K562 (cell line): ENCODE measurements around the gene ADD2. TPM values are rescaled to one million over a fixed set of nuclear protein-coding genes. Genes with fewer than 3 reads are reported as not detected.

Experiments
- ATAC-seq: fragments of 200-7000 bp; cut with Tn5 transposase; 3 replicates; pipeline ENCODE4 v1.9.1; 2020; ENCODE audit warnings: moderate library complexity
- BruUV-seq: library from RNA; stranded (reverse); fragments of 400-500 nt; replicated peaks from 2 replicates; lab custom pipeline; 2021; lab: Mats Ljungman, UMichigan
- CTCF ChIA-PET: fragments of 300-600 bp; formaldehyde crosslinking; extraction: SDS; loops from one replicate; lab custom pipeline; 2021; ENCODE audit warnings: low intra/inter-chr PET ratio; lab: Yijun Ruan, JAX
- POLR2A ChIA-PET: fragments of 300-600, 350-650 bp; sonication (Branson Sonifier 250); formaldehyde crosslinking; extraction: SDS; loops from one replicate; lab custom pipeline; 2021; ENCODE audit warnings: antibody characterized with exemption, inconsistent platforms; lab: Yijun Ruan, JAX
- DNase-seq, 4 experiments: peaks; one replicate each; pipeline versions ENCODE4 v3.0.0 to v3.0.0-alpha.2; 2011 to 2018; ENCODE audit warnings: low spot score in 3 of 4, mixed read lengths in 3 of 4; ENCODE audit errors: extremely low read depth in 1 of 4
- FAIRE-seq: peaks from 2 replicates; lab custom pipeline; 2011; peaks lifted over from hg19 to GRCh38; lab: Jason Lieb, UNC
- H2AFZ ChIP-seq: 2 replicates; pipeline ENCODE4 v1.6.0; 2011; ENCODE audit warnings: low read depth, low read length, control low read depth, inconsistent platforms
- H3K27ac ChIP-seq: fragments of 200-600 bp; 3 replicates; pipeline ENCODE4 v1.8.0; 2011; ENCODE audit warnings: low read depth, mild to moderate bottlenecking, control low read depth, inconsistent platforms, low read length, moderate library complexity, mixed read lengths; ENCODE audit errors: extremely low read depth
- H3K27me3 ChIP-seq, 2 experiments: fragments of 300-600 bp in 1 of 2; 2 replicates in 1 of 2; 3 replicates in 1 of 2; pipeline versions ENCODE4 v1.6.0 to v1.8.0; 2011; ENCODE audit warnings: inconsistent platforms in 2 of 2, low read length in 2 of 2, mild to moderate bottlenecking in 1 of 2, mixed read lengths in 1 of 2, moderate library complexity in 1 of 2; ENCODE audit not compliant: control insufficient read depth in 2 of 2, insufficient read depth in 2 of 2
- H3K36me3 ChIP-seq: fragments of 300-600 bp; 3 replicates; pipeline ENCODE4 v1.8.0; 2011; ENCODE audit warnings: mild to moderate bottlenecking, low read length, inconsistent platforms; ENCODE audit not compliant: control insufficient read depth, insufficient read depth
- H3K4me1 ChIP-seq, 2 experiments: fragments of 200-600 bp in 1 of 2; replicated peaks in 1 of 2; 2 replicates in 1 of 2; 3 replicates in 1 of 2; pipeline versions ENCODE4 v1.5.1 to v1.8.0; 2011; ENCODE audit warnings: inconsistent platforms in 2 of 2, low read length in 2 of 2, mild to moderate bottlenecking in 1 of 2, mixed read lengths in 1 of 2, moderate library complexity in 1 of 2; ENCODE audit not compliant: control insufficient read depth in 2 of 2, insufficient read depth in 2 of 2
- H3K4me2 ChIP-seq: 2 replicates; pipeline ENCODE4 v1.6.1; 2011; ENCODE audit warnings: low read length, control low read depth, inconsistent platforms, mixed read lengths; ENCODE audit not compliant: insufficient read depth
- H3K4me3 ChIP-seq: fragments of 200-600 bp; sonication (generic), shearing (Covaris generic); 2 replicates; pipeline ENCODE4 v1.5.1; 2016; ENCODE audit warnings: control low read depth, inconsistent platforms
- H3K79me2 ChIP-seq: fragments of 200-600 bp; 3 replicates; pipeline ENCODE4 v1.8.0; 2011; ENCODE audit warnings: low read length, inconsistent platforms; ENCODE audit not compliant: control insufficient read depth, insufficient read depth
- H3K9ac ChIP-seq, 2 experiments: 2 replicates each; pipeline versions ENCODE4 v1.6.0 to v1.6.1; 2011; ENCODE audit warnings: low read depth in 2 of 2, low read length in 2 of 2, control low read depth in 1 of 2, inconsistent platforms in 1 of 2, mild to moderate bottlenecking in 1 of 2, mixed read lengths in 1 of 2; ENCODE audit not compliant: insufficient read depth in 1 of 2
- H3K9me1 ChIP-seq: one replicate; pipeline ENCODE4 v1.6.0; 2011; ENCODE audit warnings: inconsistent platforms, mild to moderate bottlenecking, low read length, moderate library complexity; ENCODE audit not compliant: control insufficient read depth, insufficient read depth
- H3K9me3 ChIP-seq: replicated peaks from 2 replicates; pipeline ENCODE4 v1.5.1; 2011; ENCODE audit warnings: low read depth, low read length, inconsistent platforms; ENCODE audit not compliant: control insufficient read depth, insufficient read depth
- H4K20me1 ChIP-seq: replicated peaks from 2 replicates; pipeline ENCODE4 v1.6.1; 2011; ENCODE audit warnings: low read length, inconsistent platforms, mixed read lengths; ENCODE audit not compliant: control insufficient read depth, insufficient read depth
- ARID3B ChIP-seq: fragments of 250-450 bp; sonication (Bioruptor Pico); IDR thresholded peaks from 2 replicates; pipeline ENCODE4 v1.4.0; 2020; ENCODE audit warnings: borderline replicate concordance
- CAMTA2 ChIP-seq: fragments of 250-450 bp; sonication (Bioruptor Pico); conservative IDR thresholded peaks from 2 replicates; pipeline ENCODE4 v1.5.1; 2022
- KLF1 ChIP-seq: fragments of 450-650 bp; IDR thresholded peaks from 2 replicates; pipeline ENCODE4 v1.6.1; 2016; ENCODE audit warnings: missing genetic modification characterization, missing compliant biosample characterization
- ZNF589 ChIP-seq: fragments of 200-800 bp; sonication (Bioruptor generic); IDR thresholded peaks from 2 replicates; pipeline ENCODE4 v1.6.1; 2016; ENCODE audit warnings: low read depth, missing genetic modification characterization, missing compliant biosample characterization
- WGBS: fragments of 100-300 bp; shearing (Covaris generic); methylation state at CpG from one replicate; pipeline ENCODE4 v1.1.6; 2016; ENCODE audit warnings: low coverage, mixed read lengths; ENCODE audit not compliant: insufficient coverage; ENCODE audit errors: missing lambda C conversion rate; 5-methylcytosine and 5-hydroxymethylcytosine counted together
- in situ Hi-C: fragments of 300-500 bp; cut with MboI; formaldehyde crosslinking; loops from 4 replicates; pipeline ENCODE4 v1.15.0; 2018; ENCODE audit warnings: inconsistent platforms, mixed read lengths
- intact Hi-C: fragments of 100-400 bp; cut with micrococcal nuclease; formaldehyde crosslinking; loops from 2 replicates; pipeline ENCODE4 v1.14.2; 2022
- polyA plus RNA-seq, 8 experiments: library from polyadenylated mRNA; depleted of rRNA in 4 of 8; stranded (reverse) in 5 of 8; unstranded in 3 of 8; fragments of >200 nt; fragmentation: Nextera tagmentation in 2 of 8; fragmentation: Illumina TruSeq in 1 of 8; extraction: Ambion mirVana in 2 of 8; extraction: Trizol in 1 of 8; gene quantifications; 2 replicates each; pipeline versions ENCODE4 v1.2.1 to v1.2.3, GENCODE V29; 2011 to 2014; ENCODE audit warnings: inconsistent platforms in 1 of 8, missing spikeins in 1 of 8
- total RNA-seq, 7 experiments: library from RNA; depleted of rRNA in 6 of 7; stranded (reverse); fragments of >200 nt in 6 of 7; fragmentation: Illumina TruSeq in 2 of 7; extraction: Trizol in 2 of 7; gene quantifications; 2 replicates each; pipeline versions ENCODE4 v1.2.1 to v1.2.3, GENCODE V29; 2011 to 2021; ENCODE audit warnings: low replicate concordance in 1 of 7
- TF ChIP-seq, protein P1 (sequence below): fragments of 450-650 bp; formaldehyde crosslinking; IDR thresholded peaks from 2 replicates; pipeline ENCODE4 v1.4.0; 2020; ENCODE audit warnings: mild to moderate bottlenecking

Gene ADD2
- total and polyA plus RNA-seq, 9 of the 15 experiments (the other 6 are each of a cell fraction or from before 2014, with no cell fraction given): 3.5 to 63.0 (median 36.2) TPM

- TF ChIP-seq ARID3B (CRISPR knock-in tag): no peak
Observed at GRCh38 chr2:70656421-70657010, 111.5 kb downstream of the ADD2 start (continued).

- TF ChIP-seq, protein P1, sequence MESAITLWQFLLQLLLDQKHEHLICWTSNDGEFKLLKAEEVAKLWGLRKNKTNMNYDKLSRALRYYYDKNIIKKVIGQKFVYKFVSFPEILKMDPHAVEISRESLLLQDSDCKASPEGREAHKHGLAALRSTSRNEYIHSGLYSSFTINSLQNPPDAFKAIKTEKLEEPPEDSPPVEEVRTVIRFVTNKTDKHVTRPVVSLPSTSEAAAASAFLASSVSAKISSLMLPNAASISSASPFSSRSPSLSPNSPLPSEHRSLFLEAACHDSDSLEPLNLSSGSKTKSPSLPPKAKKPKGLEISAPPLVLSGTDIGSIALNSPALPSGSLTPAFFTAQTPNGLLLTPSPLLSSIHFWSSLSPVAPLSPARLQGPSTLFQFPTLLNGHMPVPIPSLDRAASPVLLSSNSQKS: no peak
- TF ChIP-seq CAMTA2 (CRISPR knock-in tag) (no peak), KLF1 (tag) (no peak), ZNF589 (CRISPR knock-in tag) (no peak)
- Histone ChIP-seq H3K4me2 (no peak overlapping the region), H3K4me3 (no peak overlapping the region), H4K20me1 (no peaks in the 10 kb centered on the region), H3K9ac (peak overlapping the region in 1 of 2 experiments; percentile 4; a peak in 1 of 4 replicates), H3K79me2 (no peaks in the 10 kb centered on the region), H3K9me3 (no peaks in the 10 kb centered on the region; the same call in 1 of the 2 replicates), H3K27me3 (no peaks in the 10 kb centered on the region; a peak in 1 of 5 replicates), H3K36me3 (no peaks in the 10 kb centered on the region), H3K27ac (no peak overlapping the region), H3K9me1 (no peaks in the 10 kb centered on the region), H3K4me1 (no peaks in the 10 kb centered on the region; a peak in 1 of 5 replicates), H2AFZ (no peak overlapping the region)
- no peak for ATAC-seq
- CTCF ChIA-PET: interaction anchor here (0.6 to 3.0 kb wide), 4 partner anchors 112 to 292 kb away, joined by 4 to 20 read pairs (median 14); partner anchors contain the start of gene ADD2
- POLR2A ChIA-PET: interaction anchor here (1.1 kb wide), 1 partner anchor 18 kb away, joined by 4 read pairs; no protein-coding TSS in a partner anchor
- 43% methylated on average over 4 of the region's 4 CpGs for WGBS
- no peak for FAIRE-seq
- DNase-seq: no peak
- intact Hi-C loops: loop anchor here (1.0 to 2.0 kb wide), 2 partner anchors 130 to 291 kb away; no protein-coding TSS in a partner anchor
- BruUV-seq: no TSS peak
- in situ Hi-C loops: loop anchor here (5.0 kb wide), 1 partner anchor 127 kb away; no protein-coding TSS in a partner anchor
Observed at GRCh38 chr2:70655786-70656185, 112.2 kb downstream of the ADD2 start.
